PFSK-1 (cell line): Measurements from ENCODE around the gene SLC5A10.

Source experiments
- FOXP2 ChIP-seq: optimal IDR thresholded peaks from 2 replicates; pipeline ENCODE3; 2011; ENCODE audit warnings: borderline replicate concordance, control low read depth, inconsistent platforms; ENCODE audit not compliant: insufficient read depth; ENCODE audit errors: extremely low read length, extremely low read depth
- POLR2AphosphoS5 ChIP-seq: IDR thresholded peaks from 2 replicates; pipeline ENCODE4 v1.6.1; 2012; ENCODE audit warnings: low read depth, mild to moderate bottlenecking, control low read depth, low read length, moderate library complexity
- TAF1 ChIP-seq: IDR thresholded peaks from 2 replicates; pipeline ENCODE4 v1.6.1; 2012; ENCODE audit warnings: low read length, control low read depth, borderline replicate concordance; ENCODE audit not compliant: insufficient read depth
- TF ChIP-seq, protein P1 (sequence below), 2 experiments: IDR thresholded peaks; 2 replicates each; pipeline versions ENCODE4 v1.6.1 to v1.8.0; 2011 to 2012; ENCODE audit warnings: low read depth in 2 of 2, low read length in 2 of 2, control low read depth in 1 of 2, inconsistent platforms in 1 of 2, mild to moderate bottlenecking in 1 of 2, moderate library complexity in 1 of 2; ENCODE audit not compliant: insufficient read depth in 1 of 2

DNA sequence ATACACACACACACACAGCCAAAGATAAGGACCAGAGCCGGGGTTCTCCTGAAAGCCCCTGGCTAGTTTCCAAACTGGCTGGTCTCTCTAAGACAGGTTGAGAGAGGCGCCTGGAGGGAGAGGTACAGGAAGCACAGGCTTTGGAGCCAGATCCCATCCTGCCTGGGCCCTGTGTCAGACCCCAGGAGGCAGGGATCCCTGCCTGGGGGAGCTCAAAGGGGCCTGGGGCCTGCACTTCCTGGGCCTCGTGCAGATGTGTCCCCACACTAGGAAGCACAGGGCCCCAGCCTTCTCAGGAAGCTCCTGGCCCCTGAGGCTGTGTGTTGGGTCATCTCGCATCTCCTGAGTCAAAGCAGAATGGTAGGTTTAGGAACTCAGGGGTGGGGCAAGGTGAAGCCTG, 16.0 kb downstream of the SLC5A10 start:
- TF ChIP-seq POLR2AphosphoS5: no peak
- no peak for TF ChIP-seq TAF1
- TF ChIP-seq, protein P1, sequence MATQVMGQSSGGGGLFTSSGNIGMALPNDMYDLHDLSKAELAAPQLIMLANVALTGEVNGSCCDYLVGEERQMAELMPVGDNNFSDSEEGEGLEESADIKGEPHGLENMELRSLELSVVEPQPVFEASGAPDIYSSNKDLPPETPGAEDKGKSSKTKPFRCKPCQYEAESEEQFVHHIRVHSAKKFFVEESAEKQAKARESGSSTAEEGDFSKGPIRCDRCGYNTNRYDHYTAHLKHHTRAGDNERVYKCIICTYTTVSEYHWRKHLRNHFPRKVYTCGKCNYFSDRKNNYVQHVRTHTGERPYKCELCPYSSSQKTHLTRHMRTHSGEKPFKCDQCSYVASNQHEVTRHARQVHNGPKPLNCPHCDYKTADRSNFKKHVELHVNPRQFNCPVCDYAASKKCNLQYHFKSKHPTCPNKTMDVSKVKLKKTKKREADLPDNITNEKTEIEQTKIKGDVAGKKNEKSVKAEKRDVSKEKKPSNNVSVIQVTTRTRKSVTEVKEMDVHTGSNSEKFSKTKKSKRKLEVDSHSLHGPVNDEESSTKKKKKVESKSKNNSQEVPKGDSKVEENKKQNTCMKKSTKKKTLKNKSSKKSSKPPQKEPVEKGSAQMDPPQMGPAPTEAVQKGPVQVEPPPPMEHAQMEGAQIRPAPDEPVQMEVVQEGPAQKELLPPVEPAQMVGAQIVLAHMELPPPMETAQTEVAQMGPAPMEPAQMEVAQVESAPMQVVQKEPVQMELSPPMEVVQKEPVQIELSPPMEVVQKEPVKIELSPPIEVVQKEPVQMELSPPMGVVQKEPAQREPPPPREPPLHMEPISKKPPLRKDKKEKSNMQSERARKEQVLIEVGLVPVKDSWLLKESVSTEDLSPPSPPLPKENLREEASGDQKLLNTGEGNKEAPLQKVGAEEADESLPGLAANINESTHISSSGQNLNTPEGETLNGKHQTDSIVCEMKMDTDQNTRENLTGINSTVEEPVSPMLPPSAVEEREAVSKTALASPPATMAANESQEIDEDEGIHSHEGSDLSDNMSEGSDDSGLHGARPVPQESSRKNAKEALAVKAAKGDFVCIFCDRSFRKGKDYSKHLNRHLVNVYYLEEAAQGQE (IDR thresholded peaks at IDR 0.05; ENCODE audit: insufficient read depth in 1 of 2, low read depth in 2 of 2, low read length in 2 of 2): no peak
- no peak for TF ChIP-seq FOXP2
